Gastrocnemius medialis (tissue), 4 donors: ENCODE data around the gene MISP3.

Source experiments
- POLR2A ChIP-seq, 2 donors: fragments of 450-650 bp; IDR thresholded peaks; one replicate each; pipeline ENCODE4 v1.6.1; 2017; ENCODE audit warnings: antibody characterized with exemption in 2 of 2, mild to moderate bottlenecking in 2 of 2, moderate library complexity in 2 of 2
- TF ChIP-seq, protein P1 (sequence below), 5 experiments: fragments of 450-650 bp in 3 of 5; fragments of 200-600 bp in 2 of 5; sonication (generic) in 2 of 5; IDR thresholded peaks in 4 of 5; conservative IDR thresholded peaks in 1 of 5; 1 replicate in 4 of 5; 2 replicates in 1 of 5; pipeline ENCODE4 v1.5.1; 2016 to 2019; ENCODE audit warnings: antibody characterized with exemption in 5 of 5, mild to moderate bottlenecking in 3 of 5, moderate library complexity in 3 of 5

DNA sequence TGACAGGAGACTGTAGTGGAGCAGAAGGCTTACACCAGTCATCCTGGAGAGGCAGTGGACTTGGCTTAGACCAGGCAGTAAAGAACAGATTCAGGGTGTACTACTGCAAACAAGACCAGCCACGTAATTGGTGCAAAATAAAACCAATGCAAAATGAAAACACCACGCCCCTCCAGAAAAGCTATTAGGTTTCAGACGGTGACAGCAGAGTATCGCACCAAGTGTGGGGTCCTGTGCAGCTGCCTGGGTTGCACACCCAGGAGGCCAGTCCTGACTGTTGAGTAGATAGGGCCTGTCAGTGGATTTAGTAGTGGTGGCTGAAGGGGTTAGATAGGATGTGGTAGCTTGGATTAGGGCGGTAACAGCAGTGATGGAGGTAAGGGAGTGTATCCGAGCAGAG is 50.3 kb downstream of the MISP3 start:
- TF ChIP-seq POLR2A (IDR thresholded peaks at IDR 0.05): no peak
- TF ChIP-seq, protein P1, sequence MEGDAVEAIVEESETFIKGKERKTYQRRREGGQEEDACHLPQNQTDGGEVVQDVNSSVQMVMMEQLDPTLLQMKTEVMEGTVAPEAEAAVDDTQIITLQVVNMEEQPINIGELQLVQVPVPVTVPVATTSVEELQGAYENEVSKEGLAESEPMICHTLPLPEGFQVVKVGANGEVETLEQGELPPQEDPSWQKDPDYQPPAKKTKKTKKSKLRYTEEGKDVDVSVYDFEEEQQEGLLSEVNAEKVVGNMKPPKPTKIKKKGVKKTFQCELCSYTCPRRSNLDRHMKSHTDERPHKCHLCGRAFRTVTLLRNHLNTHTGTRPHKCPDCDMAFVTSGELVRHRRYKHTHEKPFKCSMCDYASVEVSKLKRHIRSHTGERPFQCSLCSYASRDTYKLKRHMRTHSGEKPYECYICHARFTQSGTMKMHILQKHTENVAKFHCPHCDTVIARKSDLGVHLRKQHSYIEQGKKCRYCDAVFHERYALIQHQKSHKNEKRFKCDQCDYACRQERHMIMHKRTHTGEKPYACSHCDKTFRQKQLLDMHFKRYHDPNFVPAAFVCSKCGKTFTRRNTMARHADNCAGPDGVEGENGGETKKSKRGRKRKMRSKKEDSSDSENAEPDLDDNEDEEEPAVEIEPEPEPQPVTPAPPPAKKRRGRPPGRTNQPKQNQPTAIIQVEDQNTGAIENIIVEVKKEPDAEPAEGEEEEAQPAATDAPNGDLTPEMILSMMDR (IDR thresholded peaks at IDR 0.05 in 4 of 5, conservative IDR thresholded peaks at IDR 0.05 in 1 of 5): no peak
